H1 (cell line): Measurements from ENCODE around the gene COL4A4. TPM values are rescaled to one million over a fixed set of nuclear protein-coding genes. Genes with fewer than 3 reads are reported as not detected.

Source experiments
- CTCF ChIA-PET: fragments of 300-600 bp; sonication (Branson Sonifier 250); formaldehyde crosslinking; loops from one replicate; lab custom pipeline; 2021; ENCODE audit not compliant: partially characterized antibody; lab: Charles Lee
- POLR2A ChIA-PET: fragments of 300-600 bp; sonication (Branson Sonifier 250); formaldehyde crosslinking; loops from one replicate; lab custom pipeline; 2021; ENCODE audit warnings: inconsistent platforms; ENCODE audit not compliant: partially characterized antibody; lab: Charles Lee
- DNase-seq, 2 experiments: peaks; one replicate each; pipeline versions ENCODE4 v3.0.0 to v3.0.0-alpha.2; 2010 to 2022; ENCODE audit warnings: low spot score in 2 of 2, low read depth in 1 of 2, mixed read lengths in 1 of 2
- FAIRE-seq: peaks from 2 replicates; lab custom pipeline; 2011; peaks lifted over from hg19 to GRCh38; lab: Jason Lieb, UNC
- H2AFZ ChIP-seq: 2 replicates; pipeline ENCODE4 v1.8.1; 2012; ENCODE audit warnings: low read length, inconsistent platforms
- H2AK5ac ChIP-seq: 2 replicates; pipeline ENCODE4 v1.6.1; 2013; ENCODE audit warnings: low read depth, low read length
- H2BK120ac ChIP-seq: replicated peaks from 2 replicates; pipeline ENCODE3; 2013; ENCODE audit warnings: low read depth, low read length, inconsistent platforms
- H2BK12ac ChIP-seq: 2 replicates; pipeline ENCODE4 v1.6.1; 2013; ENCODE audit warnings: low read depth, low read length
- H2BK15ac ChIP-seq: 2 replicates; pipeline ENCODE4 v1.6.1; 2013; ENCODE audit warnings: low read length
- H2BK20ac ChIP-seq: 2 replicates; pipeline ENCODE4 v1.6.1; 2013; ENCODE audit warnings: low read length
- H2BK5ac ChIP-seq: 2 replicates; pipeline ENCODE4 v1.6.1; 2013; ENCODE audit warnings: low read depth, low read length
- H3K14ac ChIP-seq: 2 replicates; pipeline ENCODE4 v1.6.1; 2013; ENCODE audit warnings: inconsistent platforms; ENCODE audit not compliant: insufficient read length
- H3K18ac ChIP-seq: 2 replicates; pipeline ENCODE4 v1.6.1; 2013; ENCODE audit warnings: low read length; ENCODE audit errors: extremely low read depth
- H3K23ac ChIP-seq: 2 replicates; pipeline ENCODE4 v1.6.1; 2013; ENCODE audit warnings: inconsistent platforms; ENCODE audit not compliant: insufficient read length
- H3K23me2 ChIP-seq: 2 replicates; pipeline ENCODE4 v1.6.1; 2013; ENCODE audit warnings: low read depth, low read length
- H3K27ac ChIP-seq: 2 replicates; pipeline ENCODE4 v1.6.1; 2011; ENCODE audit warnings: low read depth, low read length, inconsistent platforms
- H3K27me3 ChIP-seq, 4 experiments: replicated peaks in 1 of 4; 1 replicate in 1 of 4; 2 replicates in 3 of 4; pipeline versions ENCODE4 v1.6.1 to v1.8.1; 2011 to 2013; ENCODE audit warnings: low read length in 3 of 4, mild to moderate bottlenecking in 3 of 4, inconsistent platforms in 2 of 4, mixed read lengths in 2 of 4, moderate library complexity in 1 of 4; ENCODE audit not compliant: control insufficient read depth in 3 of 4, insufficient read depth in 3 of 4; ENCODE audit errors: extremely low read depth in 1 of 4
- H3K36me3 ChIP-seq, 4 experiments: 2 replicates each; pipeline versions ENCODE4 v1.6.1 to v1.8.1; 2011 to 2013; ENCODE audit warnings: mild to moderate bottlenecking in 4 of 4, low read length in 3 of 4, moderate library complexity in 2 of 4, control low read depth in 1 of 4, inconsistent platforms in 1 of 4; ENCODE audit not compliant: insufficient read depth in 4 of 4, control insufficient read depth in 2 of 4
- H3K4ac ChIP-seq: replicated peaks from 2 replicates; pipeline ENCODE3; 2013; ENCODE audit warnings: low read length, low read depth, mixed read lengths, inconsistent platforms; ENCODE audit not compliant: insufficient read length
- H3K4me1 ChIP-seq, 4 experiments: replicated peaks in 1 of 4; 1 replicate in 1 of 4; 2 replicates in 3 of 4; pipeline versions ENCODE4 v1.6.1 to v1.8.1; 2011 to 2013; ENCODE audit warnings: low read length in 3 of 4, inconsistent platforms in 2 of 4, mixed read lengths in 1 of 4; ENCODE audit not compliant: insufficient read depth in 4 of 4, control insufficient read depth in 3 of 4
- H3K4me2 ChIP-seq, 2 experiments: 2 replicates each; pipeline versions ENCODE4 v1.6.1 to v1.8.1; 2011 to 2013; ENCODE audit warnings: low read depth in 2 of 2, low read length in 2 of 2, control low read depth in 1 of 2, inconsistent platforms in 1 of 2, mild to moderate bottlenecking in 1 of 2; ENCODE audit not compliant: insufficient read depth in 1 of 2
- H3K4me3 ChIP-seq, 4 experiments: fragments of 200-600, 300-600 bp in 1 of 4; sonication (generic), shearing (Covaris generic), sonication (Bioruptor Twin) in 1 of 4; 2 replicates each; pipeline versions ENCODE4 v1.5.1 to v1.8.1; 2011 to 2016; ENCODE audit warnings: low read length in 4 of 4, low read depth in 3 of 4, control low read depth in 2 of 4, inconsistent platforms in 2 of 4, mild to moderate bottlenecking in 2 of 4, mixed read lengths in 1 of 4, moderate library complexity in 1 of 4; ENCODE audit not compliant: insufficient read depth in 2 of 4; ENCODE audit errors: extremely low read depth in 1 of 4
- H3K56ac ChIP-seq: replicated peaks from 2 replicates; pipeline ENCODE3; 2013; ENCODE audit warnings: low read depth, mild to moderate bottlenecking, mixed read lengths, low read length, inconsistent platforms; ENCODE audit not compliant: insufficient read length
- H3K79me1 ChIP-seq: 2 replicates; pipeline ENCODE4 v1.6.1; 2013; ENCODE audit warnings: low read depth, low read length, control low read depth
- H3K79me2 ChIP-seq, 2 experiments: 2 replicates each; pipeline versions ENCODE4 v1.6.1 to v1.8.1; 2012 to 2013; ENCODE audit warnings: low read length in 2 of 2, mild to moderate bottlenecking in 2 of 2, inconsistent platforms in 1 of 2; ENCODE audit not compliant: insufficient read depth in 2 of 2, control insufficient read depth in 1 of 2
- H3K9ac ChIP-seq, 4 experiments: replicated peaks in 1 of 4; 1 replicate in 1 of 4; 2 replicates in 3 of 4; pipeline versions ENCODE4 v1.6.1 to v1.8.1; 2011 to 2013; ENCODE audit warnings: low read depth in 3 of 4, low read length in 3 of 4, control low read depth in 2 of 4, mild to moderate bottlenecking in 2 of 4, moderate library complexity in 2 of 4, inconsistent platforms in 1 of 4; ENCODE audit errors: extremely low read depth in 1 of 4
- H3K9me3 ChIP-seq, 2 experiments: 2 replicates each; pipeline versions ENCODE4 v1.6.1 to v1.8.1; 2012 to 2013; ENCODE audit warnings: mild to moderate bottlenecking in 2 of 2, moderate library complexity in 2 of 2, control low read depth in 1 of 2, inconsistent platforms in 1 of 2, low read depth in 1 of 2, low read length in 1 of 2, mixed read lengths in 1 of 2; ENCODE audit not compliant: insufficient read depth in 2 of 2
- H4K20me1 ChIP-seq, 2 experiments: replicated peaks in 1 of 2; 2 replicates each; pipeline versions ENCODE3 to v1.8.1; 2011 to 2013; ENCODE audit warnings: inconsistent platforms in 2 of 2, low read length in 2 of 2, mild to moderate bottlenecking in 1 of 2; ENCODE audit not compliant: insufficient read depth in 2 of 2, control insufficient read depth in 1 of 2
- H4K5ac ChIP-seq: 2 replicates; pipeline ENCODE4 v1.6.1; 2013; ENCODE audit warnings: low read length, low read depth, mixed read lengths, inconsistent platforms; ENCODE audit not compliant: insufficient read length
- H4K8ac ChIP-seq: 2 replicates; pipeline ENCODE4 v1.8.0; 2013; ENCODE audit warnings: mild to moderate bottlenecking, moderate library complexity, low read length, inconsistent platforms; ENCODE audit not compliant: insufficient read depth; ENCODE audit errors: extremely low read depth
- H4K91ac ChIP-seq: replicated peaks from 2 replicates; pipeline ENCODE3; 2013; ENCODE audit warnings: low read length, mixed read lengths, inconsistent platforms; ENCODE audit not compliant: insufficient read length
- CREB1 ChIP-seq: IDR thresholded peaks from 2 replicates; pipeline ENCODE4 v1.6.1; 2012; ENCODE audit warnings: inconsistent platforms
- POU5F1 ChIP-seq: IDR thresholded peaks from 2 replicates; pipeline ENCODE4 v1.6.1; 2011; ENCODE audit warnings: low read depth, mild to moderate bottlenecking, low read length, moderate library complexity
- TAF7 ChIP-seq: optimal IDR thresholded peaks from 2 replicates; pipeline ENCODE3; 2011; ENCODE audit warnings: low read depth, mild to moderate bottlenecking, inconsistent platforms, low read length, moderate library complexity, borderline replicate concordance
- WGBS, 2 experiments: shearing (Covaris generic) in 1 of 2; methylation state at CpG; one replicate each; pipeline versions ENCODE4 v1.1.6 to v1.1.7; 2013 to 2015; ENCODE audit warnings: low lambda C conversion rate in 2 of 2, mixed read lengths in 2 of 2, inconsistent platforms in 1 of 2, low coverage in 1 of 2, missing lambda C conversion rate in 1 of 2; ENCODE audit not compliant: insufficient replicate concordance in 2 of 2, insufficient coverage in 1 of 2, insufficient read length in 1 of 2; ENCODE audit errors: extremely low coverage in 1 of 2, missing lambda C conversion rate in 1 of 2; 5-methylcytosine and 5-hydroxymethylcytosine counted together
- polyA plus RNA-seq, 7 experiments: library from polyadenylated mRNA; depleted of rRNA in 3 of 7; stranded (reverse) in 5 of 7; unstranded in 2 of 7; fragments of >200 nt in 5 of 7; fragments of 200-250 nt in 2 of 7; gene quantifications; 1 replicate in 5 of 7; 2 replicates in 1 of 7; 4 replicates in 1 of 7; pipeline versions ENCODE4 v1.2.1 to v1.2.3, GENCODE V29; 2011 to 2013; ENCODE audit warnings: missing spikeins in 2 of 7, mixed read lengths in 2 of 7
- total RNA-seq: library from RNA; stranded (reverse); fragmentation: NEBNext Ultra II Directional; extraction: Animal tissue kit (Norgen Biotek cat#: 25700); gene quantifications from 2 replicates; pipeline ENCODE4 v1.2.1, GENCODE V29; 2021

Gene COL4A4
- total and polyA plus RNA-seq, 2 of the 8 experiments (the other 6 are each of a cell fraction or from before 2014, with no cell fraction given): 0.33 to 1.7 TPM

GRCh38 chr2:227201771-227202170 is 37.8 kb upstream of the COL4A4 start:
- Histone ChIP-seq H4K91ac (no peak overlapping the region), H3K9ac (no peak overlapping the region), H3K4ac (no peak overlapping the region), H3K27me3 (peaks cover 10 to 12% (median 10%) of the 10 kb centered on the region in 4 experiments), H4K8ac (no peak overlapping the region), H3K18ac (no peak overlapping the region), H3K79me1 (no peaks in the 10 kb centered on the region), H2BK12ac (no peak overlapping the region), H2AK5ac (no peak overlapping the region), H3K27ac (no peak overlapping the region), H3K4me1 (no peaks in the 10 kb centered on the region), H2BK120ac (no peak overlapping the region), H4K5ac (no peak overlapping the region), H3K23me2 (no peaks in the 10 kb centered on the region; the same call in 1 of the 2 replicates), H2BK5ac (no peak overlapping the region), H3K36me3 (no peaks in the 10 kb centered on the region; a peak in 1 of 8 replicates), H3K4me2 (no peak overlapping the region), H2BK20ac (no peak overlapping the region), H3K23ac (no peak overlapping the region), H2BK15ac (no peak overlapping the region), H3K79me2 (no peaks in the 10 kb centered on the region), H3K9me3 (no peaks in the 10 kb centered on the region), H3K56ac (no peak overlapping the region), H2AFZ (no peak overlapping the region), H4K20me1 (no peaks in the 10 kb centered on the region), H3K4me3 (no peak overlapping the region), H3K14ac (no peak overlapping the region)
- no peak for DNase-seq
- no peak for FAIRE-seq
- WGBS, 2 experiments: 97% methylated on average over 2 of the region's 2 CpGs; no CpG with 5 or more reads in 1 of the 2 experiments
- TF ChIP-seq POU5F1 (no peak), TAF7 (no peak), CREB1 (no peak)
- POLR2A ChIA-PET: no interaction called here
- CTCF ChIA-PET: no interaction called here
